Heart left ventricle (tissue), 13 donors: Measurements from ENCODE around the gene OR51B2.

Source experiments
- POLR2A ChIP-seq, 2 donors: fragments of 450-650 bp; IDR thresholded peaks; one replicate each; pipeline ENCODE4 v1.6.1; 2017; ENCODE audit warnings: antibody characterized with exemption in 2 of 2, mild to moderate bottlenecking in 2 of 2, moderate library complexity in 2 of 2
- TF ChIP-seq, protein P1 (sequence below), 12 donors: fragments of 200-600 bp; sonication (generic) in 4 of 12; IDR thresholded peaks; one replicate each; pipeline versions ENCODE4 v1.5.0 to v1.8.0; 2018 to 2022; ENCODE audit warnings: antibody characterized with exemption in 12 of 12, mild to moderate bottlenecking in 5 of 12
- donor health status: ischemic (EF 13 %, LVEDD 7.1; RV severe dilation, severe dysfunction).
- donor health status: DM: no; HTN: yes; CAD: no.
- donor health status: DM: no; HTN: no; CAD: no.
- donor health status: ischemic (EF 25% LVEDD 6.9; RV normal size, moderate dysfunction).
- donor health status: ischemic (EF 25% LVEDD 5.7; RV mildly dilated, moderate dysfunction).
- donor health status: ischemic (EF 35%, LVEDD 5.7; RV mildly dilated, moderate dysfunction).
- donor health status: nonischemic (EF 11% LVEDD 7.7; RV severe dilation, severe dysfunction).
- donor health status: DM: yes; HTN: yes; CAD: no.
- donor health status: PGD.
- donor health status: ischemic (EF 29% LVEDD 5.4; RV normal size, mild dysfunction).
- donor health status: nonischemic (EF 23%, LVEDD 6.1; RV moderate dilation, normal function).

DNA sequence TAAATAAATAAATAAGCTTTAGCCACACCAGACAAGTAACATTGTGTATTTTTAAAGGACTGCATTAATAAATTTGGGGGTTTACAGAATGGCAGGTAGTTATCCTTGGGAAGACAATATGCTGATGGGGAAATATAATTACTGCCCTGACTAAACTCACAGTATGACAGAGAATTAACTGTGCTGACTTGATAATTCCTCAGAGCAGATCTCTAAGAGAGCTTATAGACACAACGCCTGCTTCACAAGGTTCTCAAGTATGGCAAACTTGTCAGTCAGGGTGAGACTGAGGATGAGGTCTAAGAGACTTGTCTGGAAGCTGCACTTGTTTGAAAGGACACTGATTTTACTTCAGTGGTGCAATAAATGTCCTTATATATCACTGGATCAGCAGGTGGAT, 25.6 kb downstream of the OR51B2 start:
- TF ChIP-seq, protein P1, sequence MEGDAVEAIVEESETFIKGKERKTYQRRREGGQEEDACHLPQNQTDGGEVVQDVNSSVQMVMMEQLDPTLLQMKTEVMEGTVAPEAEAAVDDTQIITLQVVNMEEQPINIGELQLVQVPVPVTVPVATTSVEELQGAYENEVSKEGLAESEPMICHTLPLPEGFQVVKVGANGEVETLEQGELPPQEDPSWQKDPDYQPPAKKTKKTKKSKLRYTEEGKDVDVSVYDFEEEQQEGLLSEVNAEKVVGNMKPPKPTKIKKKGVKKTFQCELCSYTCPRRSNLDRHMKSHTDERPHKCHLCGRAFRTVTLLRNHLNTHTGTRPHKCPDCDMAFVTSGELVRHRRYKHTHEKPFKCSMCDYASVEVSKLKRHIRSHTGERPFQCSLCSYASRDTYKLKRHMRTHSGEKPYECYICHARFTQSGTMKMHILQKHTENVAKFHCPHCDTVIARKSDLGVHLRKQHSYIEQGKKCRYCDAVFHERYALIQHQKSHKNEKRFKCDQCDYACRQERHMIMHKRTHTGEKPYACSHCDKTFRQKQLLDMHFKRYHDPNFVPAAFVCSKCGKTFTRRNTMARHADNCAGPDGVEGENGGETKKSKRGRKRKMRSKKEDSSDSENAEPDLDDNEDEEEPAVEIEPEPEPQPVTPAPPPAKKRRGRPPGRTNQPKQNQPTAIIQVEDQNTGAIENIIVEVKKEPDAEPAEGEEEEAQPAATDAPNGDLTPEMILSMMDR (IDR thresholded peaks at IDR 0.05): no peak
- no peak for TF ChIP-seq POLR2A (IDR thresholded peaks at IDR 0.05)
